GM18861 (cell line): ENCODE measurements around the gene FMN2.
"Not testable (repeated sequence)": the region's sequence is repeated elsewhere in the genome, so short reads cannot be mapped to it uniquely, and the experiment has no call there.

Source experiments
- ATAC-seq: cut with Tn5 transposase; IDR thresholded peaks from one replicate; pipeline ENCODE4 v1.9.1; 2021; ENCODE audit not compliant: unreplicated experiment

FMN2 gene

GRCh38 chr1:240295811-240296210 is 204.1 kb downstream of the FMN2 start:
- no peak for ATAC-seq

- no peak for ATAC-seq
Observed at GRCh38 chr1:240304466-240304865, 212.8 kb downstream of the FMN2 start.

GRCh38 chr1:240306673-240307072 is 215.0 kb downstream of the FMN2 start:
- ATAC-seq: no peak

- no peak for ATAC-seq
Observed at GRCh38 chr1:240308096-240308495, 216.4 kb downstream of the FMN2 start.

GRCh38 chr1:240309769-240310168 is 218.1 kb downstream of the FMN2 start:
- no peak for ATAC-seq

- ATAC-seq: no peak
Observed at GRCh38 chr1:240310226-240310925, 218.7 kb downstream of the FMN2 start.

GRCh38 chr1:240312872-240313271 is 221.2 kb downstream of the FMN2 start:
- no peak for ATAC-seq

- ATAC-seq: no peak
Observed at GRCh38 chr1:240314845-240315801, 223.4 kb downstream of the FMN2 start.

GRCh38 chr1:240319998-240320397 is 228.3 kb downstream of the FMN2 start:
- no peak for ATAC-seq

GRCh38 chr1:240320659-240321058 is 229.0 kb downstream of the FMN2 start:
- no peak for ATAC-seq

GRCh38 chr1:240322943-240323342 is 231.3 kb downstream of the FMN2 start:
- ATAC-seq: no peak

- not testable (repeated sequence) for ATAC-seq
Observed at GRCh38 chr1:240328382-240328781, 236.7 kb downstream of the FMN2 start.

- no peak for ATAC-seq
Observed at GRCh38 chr1:240329443-240329842, 237.8 kb downstream of the FMN2 start.

GRCh38 chr1:240332672-240333071 is 241.0 kb downstream of the FMN2 start:
- no peak for ATAC-seq

GRCh38 chr1:240337781-240338180 is 246.1 kb downstream of the FMN2 start:
- ATAC-seq: no peak

GRCh38 chr1:240338837-240339236 is 247.2 kb downstream of the FMN2 start:
- no peak for ATAC-seq

- no peak for ATAC-seq
Observed at GRCh38 chr1:240341365-240342250, 249.9 kb downstream of the FMN2 start.

GRCh38 chr1:240342251-240342625 is 250.6 kb downstream of the FMN2 start:
- ATAC-seq: no peak

- ATAC-seq: no peak
Observed at GRCh38 chr1:240343045-240343444, 251.4 kb downstream of the FMN2 start.

GRCh38 chr1:240343966-240344365 is 252.3 kb downstream of the FMN2 start:
- no peak for ATAC-seq

GRCh38 chr1:240344918-240345317 is 253.2 kb downstream of the FMN2 start:
- ATAC-seq: no peak
